RWPE2 (cell line): ENCODE results near the gene CCNF.
"Not testable (repeated sequence)": the region's sequence is repeated elsewhere in the genome, so short reads cannot be mapped to it uniquely, and the experiment has no call there.

Experiments used
- ATAC-seq: fragments of 200-7000 bp; cut with Tn5 transposase; 3 replicates; pipeline ENCODE4 v1.9.1; 2021; ENCODE audit warnings: low read depth
- DNase-seq: peaks from one replicate; pipeline ENCODE4 v3.0.0-alpha.2; 2020; ENCODE audit warnings: low spot score
- H3K27ac ChIP-seq: fragments of 450-650 bp; 2 replicates; pipeline ENCODE4 v1.5.1; 2017; ENCODE audit warnings: mild to moderate bottlenecking; ENCODE audit not compliant: poor library complexity, severe bottlenecking
- H3K27me3 ChIP-seq: fragments of 250-450 bp; sonication (Bioruptor Pico); 2 replicates; pipeline ENCODE4 v1.5.1; 2021; ENCODE audit warnings: mild to moderate bottlenecking, moderate library complexity; ENCODE audit not compliant: insufficient read depth, poor library complexity, severe bottlenecking
- H3K36me3 ChIP-seq: fragments of 250-450 bp; sonication (Bioruptor Pico); 2 replicates; pipeline ENCODE4 v1.5.1; 2020; ENCODE audit warnings: low read depth, mild to moderate bottlenecking, moderate library complexity
- H3K4me1 ChIP-seq: fragments of 250-450 bp; sonication (Bioruptor Pico); 2 replicates; pipeline ENCODE4 v1.5.1; 2021; ENCODE audit warnings: mild to moderate bottlenecking, moderate library complexity; ENCODE audit not compliant: insufficient read depth, poor library complexity, severe bottlenecking
- H3K4me3 ChIP-seq: fragments of 250-450 bp; sonication (Bioruptor Pico); 2 replicates; pipeline ENCODE4 v1.5.1; 2021; ENCODE audit warnings: mild to moderate bottlenecking, moderate library complexity; ENCODE audit not compliant: severe bottlenecking
- H3K9me3 ChIP-seq: fragments of 250-450 bp; sonication (Bioruptor Pico); 2 replicates; pipeline ENCODE4 v1.5.1; 2021; ENCODE audit warnings: mild to moderate bottlenecking, moderate library complexity; ENCODE audit not compliant: severe bottlenecking
- CTCF ChIP-seq: fragments of 450-650 bp; IDR thresholded peaks from one replicate; pipeline ENCODE4 v1.5.1; 2017; ENCODE audit warnings: mild to moderate bottlenecking, moderate library complexity; ENCODE audit not compliant: poor library complexity, severe bottlenecking

CCNF gene

GRCh38 chr16:2429034-2429770 is at the start of gene CCNF:
TSS of gene CCNF (plus strand) at chr16:2429447. CDS start at chr16:2429482, 35 bp downstream.
- DNase-seq, result peak; percentile 95
- no peaks in the 10 kb centered on the region for H3K9me3 ChIP-seq
- peak within 1 kb of the TSS; percentile 68 for H3K27ac ChIP-seq
- peak within 1 kb of the TSS; percentile 97 for H3K4me3 ChIP-seq
- no peaks in the 10 kb centered on the region for H3K27me3 ChIP-seq
- ATAC-seq, result peak; percentile 87
- H3K36me3 ChIP-seq, result peaks cover 39% of the 10 kb centered on the region
- TF ChIP-seq CTCF, result no peak
- H3K4me1 ChIP-seq, result peaks cover 7% of the 10 kb centered on the region

- Histone ChIP-seq H3K9me3 (no peaks in the 10 kb centered on the region), H3K4me3 (no peak overlapping the region), H3K4me1 (no peaks in the 10 kb centered on the region), H3K27me3 (no peaks in the 10 kb centered on the region), H3K27ac (no peak overlapping the region), H3K36me3 (no peaks in the 10 kb centered on the region)
- ATAC-seq (no peak), DNase-seq (no peak)
- TF ChIP-seq CTCF, result no peak
These were observed 45.7 kb upstream of the CCNF start for GRCh38 chr16:2383501-2383900.

GRCh38 chr16:2384426-2384825 is 44.8 kb upstream of the CCNF start:
- no peak for TF ChIP-seq CTCF
- Histone ChIP-seq H3K27ac (no peak overlapping the region), H3K36me3 (no peaks in the 10 kb centered on the region), H3K4me1 (no peaks in the 10 kb centered on the region), H3K27me3 (no peaks in the 10 kb centered on the region), H3K9me3 (no peaks in the 10 kb centered on the region), H3K4me3 (no peak overlapping the region)
- ATAC-seq (no peak), DNase-seq (no peak)

- H3K27ac ChIP-seq, result no peak overlapping the region
- DNase-seq (no peak), ATAC-seq (peak; percentile 83)
These were observed 43.9 kb upstream of the CCNF start for GRCh38 chr16:2385190-2385836.

GRCh38 chr16:2385982-2386381 is 43.3 kb upstream of the CCNF start:
- DNase-seq, H3K27ac ChIP-seq, H3K9me3 ChIP-seq, ATAC-seq, H3K27me3 ChIP-seq, H3K4me3 ChIP-seq, H3K36me3 ChIP-seq, H3K4me1 ChIP-seq: not testable (repeated sequence)

More at GRCh38 chr16:2385190-2385836, 43.9 kb upstream of the CCNF start:
- Histone ChIP-seq H3K27me3 (no peaks in the 10 kb centered on the region), H3K4me1 (no peaks in the 10 kb centered on the region), H3K4me3 (no peak overlapping the region), H3K9me3 (no peaks in the 10 kb centered on the region), H3K36me3 (no peaks in the 10 kb centered on the region)
- no peak for TF ChIP-seq CTCF
